ENCODE results near the gene ADCY2.

- no peak for TF ChIP-seq BHLHE40 (IDR thresholded peaks at IDR 0.05; ENCODE audit: low read length)
- no peak for TF ChIP-seq PHF8 (IDR thresholded peaks at IDR 0.05; ENCODE audit: borderline replicate concordance, low read length)
- TF ChIP-seq CEBPB (tag; IDR thresholded peaks at IDR 0.05), result no peak
- no peak for TF ChIP-seq CTCF (IDR thresholded peaks at IDR 0.05 in 2 of 3, conservative IDR thresholded peaks at IDR 0.05 in 1 of 3; ENCODE audit: insufficient read depth in 2 of 3, low read depth in 1 of 3, low read length in 3 of 3)
- no peak for TF ChIP-seq RNF2 (IDR thresholded peaks at IDR 0.05)
- no peak for TF ChIP-seq SP1 (CRISPR knock-in tag; IDR thresholded peaks at IDR 0.05)
Observed at GRCh38 chr5:7644723-7645122, 248.8 kb downstream of the ADCY2 start.

Measured in K562 (cell line).